IPS DF 6.9 (cell line): Measurements from ENCODE around the gene SCAMP2.

Experiments used
- DNase-seq: peaks from one replicate; pipeline ENCODE4 v3.0.0-alpha.2; 2013; ENCODE audit warnings: low read depth, low spot score
- H3K27ac ChIP-seq: one replicate; pipeline ENCODE4 v1.5.1; 2013; ENCODE audit warnings: low read length, control low read depth
- H3K27me3 ChIP-seq: 2 replicates; pipeline ENCODE4 v1.6.1; 2013; ENCODE audit warnings: mild to moderate bottlenecking, low read length; ENCODE audit not compliant: control insufficient read depth, insufficient read depth
- H3K36me3 ChIP-seq: 2 replicates; pipeline ENCODE4 v1.6.1; 2013; ENCODE audit warnings: low read length; ENCODE audit not compliant: control insufficient read depth, insufficient read depth
- H3K4me1 ChIP-seq: 2 replicates; pipeline ENCODE4 v1.6.1; 2013; ENCODE audit warnings: low read length; ENCODE audit not compliant: control insufficient read depth, insufficient read depth
- H3K4me3 ChIP-seq: 2 replicates; pipeline ENCODE4 v1.5.1; 2013; ENCODE audit warnings: mild to moderate bottlenecking, low read length
- H3K9me3 ChIP-seq: 2 replicates; pipeline ENCODE4 v1.6.1; 2013; ENCODE audit warnings: low read length, inconsistent platforms; ENCODE audit not compliant: control insufficient read depth, insufficient read depth
- WGBS: extraction: QIAGEN DNeasy Blood & Tissue Kit; methylation state at CpG from one replicate; pipeline ENCODE4 v1.1.7; 2013; ENCODE audit warnings: mixed read lengths, missing lambda C conversion rate; ENCODE audit not compliant: insufficient read length, insufficient coverage; 5-methylcytosine and 5-hydroxymethylcytosine counted together

Gene SCAMP2

DNA sequence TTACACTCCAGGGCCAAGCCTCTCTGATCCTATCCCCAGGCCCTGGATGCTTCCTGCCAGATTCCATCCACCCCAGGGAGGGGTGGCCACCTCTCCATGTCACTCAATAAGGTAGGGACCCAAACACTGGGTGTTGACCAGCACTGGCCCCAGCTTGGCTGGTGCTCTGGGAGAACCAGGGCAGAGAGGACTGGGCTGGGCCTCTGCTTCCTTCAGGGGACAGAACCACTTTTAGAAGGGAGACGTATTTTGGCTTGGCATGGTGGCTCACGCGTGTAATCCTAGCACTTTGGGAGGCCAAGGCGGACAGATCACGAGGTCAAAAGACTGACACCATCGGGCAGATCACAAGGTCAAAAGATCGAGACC is 51.4 kb downstream of the SCAMP2 start:
- Histone ChIP-seq H3K9me3 (no peaks in the 10 kb centered on the region), H3K27me3 (peaks cover 8% of the 10 kb centered on the region; the same call in 1 of the 2 replicates), H3K4me3 (no peak overlapping the region), H3K4me1 (peaks cover 4% of the 10 kb centered on the region; the same call in 1 of the 2 replicates), H3K36me3 (no peaks in the 10 kb centered on the region), H3K27ac (no peak overlapping the region)
- no peak for DNase-seq
- WGBS, result no CpG with 5 or more reads among the region's 7 CpGs

DNA sequence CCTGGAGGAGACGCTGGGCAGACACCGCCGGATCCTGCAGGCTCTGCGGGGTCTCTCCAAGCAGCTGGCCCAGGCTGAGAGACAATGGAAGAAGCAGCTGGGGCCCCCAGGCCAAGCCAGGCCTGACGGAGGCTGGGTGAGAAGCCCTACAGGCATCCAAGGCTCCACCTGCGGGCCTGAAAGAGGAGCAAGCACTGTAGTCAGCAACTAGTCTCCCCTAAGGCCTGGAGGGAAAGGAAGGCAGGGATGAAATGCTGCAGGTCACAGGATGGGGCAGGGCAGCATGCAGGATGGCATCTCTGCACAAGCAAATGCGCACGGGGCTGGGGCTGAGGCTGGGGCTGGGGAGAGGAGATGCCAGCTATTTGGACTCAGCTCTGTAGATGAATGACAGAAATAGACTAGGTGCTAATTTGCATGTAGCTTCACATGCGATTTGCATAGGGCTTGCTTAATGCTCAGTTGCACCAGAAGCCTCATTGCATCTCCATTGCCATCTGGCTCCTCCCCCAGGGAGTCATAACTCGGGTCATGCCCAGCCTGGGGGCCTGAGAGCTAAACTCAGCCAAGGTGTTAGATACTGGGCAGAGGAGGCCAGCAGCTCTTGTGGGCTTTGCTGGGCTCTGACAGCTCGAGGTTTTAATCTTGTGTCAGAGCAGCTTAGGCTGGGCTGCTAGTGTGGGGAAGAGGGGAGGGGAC is 51.9 kb downstream of the SCAMP2 start:
- H3K4me3 ChIP-seq, result no peak overlapping the region
- WGBS, result no CpG with 5 or more reads among the region's 11 CpGs
- H3K4me1 ChIP-seq, result 0 out of 2 replicates have a peak, but pooled peaks cover 2% of the 10 kb centered on the region
- H3K27ac ChIP-seq, result no peak overlapping the region
- H3K9me3 ChIP-seq, result no peaks in the 10 kb centered on the region
- H3K27me3 ChIP-seq, result peaks cover 6% of the 10 kb centered on the region; the same call in 1 of the 2 replicates
- no peaks in the 10 kb centered on the region for H3K36me3 ChIP-seq
- no peak for DNase-seq

DNA sequence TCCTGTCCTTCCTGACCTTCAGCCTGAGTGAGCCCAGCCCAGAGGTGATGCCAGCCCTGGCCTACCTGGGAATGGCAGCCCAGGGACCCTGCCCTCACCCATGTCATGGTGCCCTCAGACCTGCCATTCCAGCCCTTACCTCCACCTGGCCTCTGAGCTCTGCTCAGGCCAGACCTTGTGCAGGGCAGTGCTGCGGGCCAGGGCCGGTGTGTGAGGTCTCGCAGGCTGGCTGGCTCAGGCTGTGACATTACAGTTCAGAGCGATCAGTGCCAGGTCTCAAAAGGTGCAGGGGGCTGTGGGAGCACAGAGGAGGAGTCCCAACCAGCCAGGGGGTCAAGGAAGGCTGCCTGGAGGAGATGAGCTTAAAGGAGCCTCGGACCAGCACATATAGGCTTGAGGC is 53.1 kb downstream of the SCAMP2 start:
- H3K4me3 ChIP-seq, result no peak overlapping the region
- H3K36me3 ChIP-seq, result no peaks in the 10 kb centered on the region
- no peak overlapping the region for H3K27ac ChIP-seq
- no peak for DNase-seq
- no peaks in the 10 kb centered on the region for H3K9me3 ChIP-seq
- H3K27me3 ChIP-seq, result peaks cover 2% of the 10 kb centered on the region; the same call in 1 of the 2 replicates
- 0 out of 2 replicates have a peak, but pooled peaks cover 2% of the 10 kb centered on the region for H3K4me1 ChIP-seq
- no CpG with 5 or more reads among the region's 5 CpGs for WGBS

DNA sequence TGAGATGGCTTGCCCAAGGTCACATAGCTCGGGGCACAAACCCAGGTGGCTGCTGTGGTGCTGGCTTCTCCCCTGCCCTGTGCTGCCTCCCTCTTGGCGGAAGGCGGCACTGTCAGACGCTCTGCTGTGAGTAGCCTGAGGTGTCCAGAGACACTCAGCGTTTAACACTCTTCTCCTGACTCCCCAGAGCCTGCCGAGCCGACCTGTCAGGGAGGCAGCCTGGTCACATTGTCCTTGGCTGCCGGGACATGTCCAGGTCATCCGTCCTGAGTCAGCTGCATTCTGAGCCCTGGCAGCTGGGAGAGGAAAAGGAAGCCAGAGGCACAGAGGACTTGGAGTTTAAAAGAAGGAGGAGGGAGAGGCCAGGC is 55.8 kb downstream of the SCAMP2 start:
- Histone ChIP-seq H3K36me3 (no peaks in the 10 kb centered on the region), H3K9me3 (no peaks in the 10 kb centered on the region), H3K4me3 (no peak overlapping the region), H3K27ac (no peak overlapping the region), H3K27me3 (no peaks in the 10 kb centered on the region), H3K4me1 (0 out of 2 replicates have a peak, but pooled peaks cover 2% of the 10 kb centered on the region)
- DNase-seq, result no peak
- WGBS, result no CpG with 5 or more reads among the region's 9 CpGs

DNA sequence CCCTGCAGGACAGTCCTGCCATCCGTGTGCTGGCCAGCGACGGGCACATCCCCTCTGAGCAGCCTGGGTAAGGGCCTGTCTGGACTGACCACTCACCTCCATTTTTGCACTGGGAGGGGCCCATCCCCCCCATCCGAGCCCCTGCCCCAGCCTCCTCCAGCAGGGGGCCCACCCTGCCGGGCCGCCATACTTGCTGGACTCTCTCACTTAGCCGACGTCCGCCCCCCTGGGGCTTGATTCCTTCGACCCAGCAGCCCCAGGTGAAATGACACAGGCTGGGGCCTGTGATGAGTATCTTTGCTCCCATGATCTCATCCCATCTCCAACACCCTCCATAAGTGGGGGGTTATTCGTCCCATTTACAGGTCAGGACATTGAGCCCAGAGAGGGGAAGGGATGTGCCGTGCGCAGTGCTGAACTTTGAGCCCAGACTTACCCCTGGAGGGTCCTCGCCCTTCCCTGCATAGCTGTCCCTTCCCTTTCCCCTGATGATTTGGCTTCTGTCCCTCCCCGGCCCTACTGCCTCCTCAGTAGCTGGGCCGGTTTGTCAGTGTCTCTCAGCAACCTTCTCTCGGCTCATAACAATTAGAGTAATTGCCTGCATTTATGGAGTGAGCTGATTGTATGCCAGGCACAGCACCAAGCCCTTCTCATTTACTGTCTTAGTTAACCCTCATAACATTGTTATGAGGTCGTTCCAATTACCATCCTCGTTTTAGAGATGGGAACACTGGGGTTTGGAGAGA is 56.4 kb downstream of the SCAMP2 start:
- H3K36me3 ChIP-seq, result no peaks in the 10 kb centered on the region
- no peaks in the 10 kb centered on the region for H3K9me3 ChIP-seq
- no peak overlapping the region for H3K27ac ChIP-seq
- no CpG with 5 or more reads among the region's 19 CpGs for WGBS
- H3K27me3 ChIP-seq, result no peaks in the 10 kb centered on the region
- no peak for DNase-seq
- H3K4me1 ChIP-seq, result 0 out of 2 replicates have a peak, but pooled peaks cover 2% of the 10 kb centered on the region
- H3K4me3 ChIP-seq, result no peak overlapping the region

DNA sequence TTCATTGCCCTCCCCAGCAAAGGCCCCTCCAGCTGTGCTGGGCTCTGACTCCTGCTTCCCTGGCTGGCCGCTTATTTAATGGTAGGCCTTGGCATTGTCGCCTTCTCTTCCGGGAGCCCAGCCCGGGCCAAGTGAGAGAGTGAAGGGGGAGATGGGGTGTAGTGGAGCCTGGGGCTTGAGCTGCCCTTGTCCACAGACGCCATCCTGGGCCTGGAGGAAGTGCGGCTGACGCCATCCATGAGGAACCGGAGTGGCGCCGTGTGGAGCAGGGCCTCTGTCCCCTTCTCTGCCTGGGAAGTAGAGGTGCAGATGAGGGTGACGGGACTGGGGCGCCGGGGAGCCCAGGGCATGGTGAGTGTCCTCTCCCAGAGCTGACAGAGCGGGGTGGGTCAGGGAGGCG is 57.2 kb downstream of the SCAMP2 start:
- WGBS, result no CpG with 5 or more reads among the region's 15 CpGs
- Histone ChIP-seq H3K4me3 (no peak overlapping the region), H3K27me3 (no peaks in the 10 kb centered on the region), H3K4me1 (0 out of 2 replicates have a peak, but pooled peaks cover 2% of the 10 kb centered on the region), H3K9me3 (no peaks in the 10 kb centered on the region), H3K27ac (no peak overlapping the region), H3K36me3 (no peaks in the 10 kb centered on the region)
- DNase-seq, result no peak

DNA sequence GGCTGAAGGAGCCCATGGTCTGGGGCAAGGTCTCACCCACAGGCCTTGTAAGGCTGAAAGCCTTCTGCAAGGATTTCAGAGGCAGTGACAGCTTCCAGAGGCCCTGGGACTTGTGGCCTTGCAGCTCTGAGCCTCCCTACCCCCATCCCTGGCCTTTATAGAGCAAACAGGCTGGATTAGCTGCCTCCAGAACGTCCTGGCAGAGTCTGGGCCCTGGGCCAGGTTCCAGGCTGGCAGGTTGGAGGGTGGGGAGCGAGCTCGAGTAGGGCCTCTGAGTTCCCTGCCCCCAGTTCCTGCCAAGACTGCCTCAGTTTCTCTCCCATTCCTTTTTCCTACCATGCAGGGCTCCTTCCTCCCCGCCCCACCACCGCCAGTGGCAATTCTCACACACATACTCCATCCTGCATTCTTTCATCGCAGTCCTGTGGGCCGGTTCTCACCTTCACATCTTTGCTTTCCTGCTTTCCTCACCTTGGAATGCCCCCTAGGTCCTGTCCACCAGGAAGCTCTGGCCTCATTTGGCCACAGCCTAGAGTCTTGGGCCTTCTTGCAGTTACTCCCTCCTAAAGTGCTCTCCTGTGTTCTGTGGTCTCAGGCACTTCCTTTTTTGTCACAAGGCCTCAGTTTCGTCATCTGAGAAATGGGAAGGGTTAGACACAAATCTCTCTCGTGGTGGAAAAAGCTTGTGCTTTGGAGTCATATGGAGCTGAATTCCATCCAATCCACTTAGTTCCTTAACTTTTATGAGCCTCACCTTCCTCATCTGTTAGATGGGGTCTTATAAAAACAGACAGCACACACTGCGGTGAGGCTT is 57.8 kb downstream of the SCAMP2 start:
- no CpG with 5 or more reads among the region's 10 CpGs for WGBS
- no peak overlapping the region for H3K27ac ChIP-seq
- H3K9me3 ChIP-seq, result no peaks in the 10 kb centered on the region
- H3K27me3 ChIP-seq, result no peaks in the 10 kb centered on the region
- H3K4me1 ChIP-seq, result 0 out of 2 replicates have a peak, but pooled peaks cover 2% of the 10 kb centered on the region
- no peak overlapping the region for H3K4me3 ChIP-seq
- DNase-seq, result no peak
- no peaks in the 10 kb centered on the region for H3K36me3 ChIP-seq

DNA sequence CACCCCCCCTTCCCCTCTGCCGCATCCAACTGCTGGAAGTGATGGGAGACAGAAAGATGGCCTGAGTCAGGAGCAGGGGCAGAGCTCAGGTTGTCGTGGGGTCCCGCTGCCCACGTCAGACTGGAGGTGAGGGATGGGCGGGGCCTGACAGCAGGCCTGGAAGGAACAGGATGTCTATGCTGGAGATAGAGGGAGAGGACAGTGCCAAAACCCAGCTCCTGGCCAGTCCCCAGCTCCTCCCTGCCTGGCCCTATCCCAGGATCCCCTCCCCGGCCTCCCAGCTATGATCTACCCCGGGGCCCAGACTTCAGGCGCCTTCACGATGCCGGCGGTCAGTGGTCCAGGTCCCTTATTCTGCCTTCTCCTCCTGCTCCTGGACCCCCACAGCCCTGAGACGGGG is 60.6 kb downstream of the SCAMP2 start, which contains the start of gene LMAN1L:
Gene LMAN1L, plus strand, starts transcription at position 303 of the 400 bp plus-strand sequence. Its CDS starts 20 bp downstream, at position 323.
- no peak within 1 kb of the TSS for H3K27ac ChIP-seq
- no peaks in the 10 kb centered on the region for H3K36me3 ChIP-seq
- no peaks in the 10 kb centered on the region for H3K9me3 ChIP-seq
- no peaks in the 10 kb centered on the region for H3K27me3 ChIP-seq
- no peak within 1 kb of the TSS for H3K4me3 ChIP-seq
- no peak for DNase-seq
- no CpG with 5 or more reads among the region's 12 CpGs for WGBS
- peaks cover 2% of the 10 kb centered on the region; the same call in 1 of the 2 replicates for H3K4me1 ChIP-seq

DNA sequence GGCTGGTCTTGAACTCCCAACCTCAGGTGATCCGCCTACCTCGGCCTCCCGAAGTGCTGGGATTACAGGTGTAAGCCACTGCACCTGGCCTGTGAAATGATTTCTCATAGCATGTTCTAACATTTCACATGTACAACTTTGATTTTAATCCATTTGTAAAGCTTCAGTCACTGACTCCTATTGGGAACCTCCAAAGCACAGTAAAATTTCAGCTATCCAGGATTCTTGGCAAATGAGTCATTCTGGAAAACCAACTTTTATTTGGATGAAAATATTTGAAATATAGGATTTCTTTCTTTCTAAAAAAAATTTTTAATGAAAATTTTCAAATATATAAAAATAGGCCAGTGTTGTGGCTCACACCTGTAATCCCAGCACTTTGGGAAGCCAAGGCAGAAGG is 63.2 kb downstream of the SCAMP2 start:
- Histone ChIP-seq H3K27ac (no peak overlapping the region), H3K9me3 (no peaks in the 10 kb centered on the region), H3K27me3 (no peaks in the 10 kb centered on the region), H3K4me3 (no peak overlapping the region), H3K36me3 (no peaks in the 10 kb centered on the region), H3K4me1 (no peaks in the 10 kb centered on the region; the same call in 1 of the 2 replicates)
- DNase-seq, result no peak
- no CpG with 5 or more reads among the region's 3 CpGs for WGBS

DNA sequence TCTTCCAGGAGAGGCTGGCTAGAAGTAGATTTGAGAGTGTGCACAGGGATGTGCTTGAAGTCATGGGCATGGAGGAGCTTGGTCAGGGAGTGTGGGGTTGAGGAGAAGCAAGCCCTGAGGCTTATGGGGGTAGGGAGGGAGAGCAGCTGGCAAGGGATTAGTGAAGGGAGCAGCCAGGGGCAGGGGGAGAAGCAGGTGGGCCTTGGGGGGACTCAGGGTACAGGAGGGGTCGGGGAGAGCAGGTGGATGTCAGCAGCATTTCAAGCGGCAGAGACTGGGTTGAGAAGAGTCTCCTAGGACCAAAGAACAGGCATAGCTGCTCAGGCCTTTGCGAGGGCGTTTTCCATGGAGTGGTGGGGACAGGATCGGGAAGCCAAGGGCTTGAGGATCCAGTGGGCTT is 63.9 kb downstream of the SCAMP2 start:
- Histone ChIP-seq H3K4me1 (no peaks in the 10 kb centered on the region; the same call in 1 of the 2 replicates), H3K4me3 (no peak overlapping the region), H3K36me3 (no peaks in the 10 kb centered on the region), H3K27ac (no peak overlapping the region), H3K9me3 (no peaks in the 10 kb centered on the region), H3K27me3 (no peaks in the 10 kb centered on the region)
- DNase-seq, result no peak
- WGBS, result no CpG with 5 or more reads among the region's 5 CpGs
